HCT116 (cell line): ENCODE data around the gene G6PD. TPM values are rescaled to one million over a fixed set of nuclear protein-coding genes. Genes with fewer than 3 reads are reported as not detected.

Source experiments
- ATAC-seq: fragments of 200-7000 bp; cut with Tn5 transposase; 2 replicates; pipeline ENCODE4 v1.9.1; 2020; ENCODE audit warnings: mild to moderate bottlenecking, moderate library complexity
- BruUV-seq: library from RNA; stranded (reverse); fragments of 400-500 nt; replicated peaks from 2 replicates; lab custom pipeline; 2021; lab: Mats Ljungman, UMichigan
- CTCF ChIA-PET: fragments of 300-600 bp; sonication (Branson Sonifier 250); formaldehyde crosslinking; loops from one replicate; lab custom pipeline; 2021; ENCODE audit warnings: antibody characterized with exemption; lab: Charles Lee
- POLR2A ChIA-PET: fragments of 300-600, 350-600 bp; sonication (Branson Sonifier 250); formaldehyde crosslinking; loops from one replicate; lab custom pipeline; 2021; ENCODE audit warnings: antibody characterized with exemption; lab: Charles Lee
- RAD21 ChIA-PET, 2 experiments: fragments of 300-600 bp; sonication (Branson Sonifier 250); formaldehyde crosslinking; loops; one replicate each; lab custom pipeline; 2023; ENCODE audit warnings: low total read pairs in 2 of 2; ENCODE audit not compliant: uncharacterized antibody in 2 of 2, unreplicated experiment in 2 of 2, low non-redundant PET in 1 of 2; lab: Charles Lee
- DNase-seq: peaks from one replicate; pipeline ENCODE4 v3.0.0-alpha.2; 2010; ENCODE audit warnings: low read depth, low spot score
- H2AFZ ChIP-seq: fragments of 200-600 bp; shearing (Covaris generic), sonication (generic); 2 replicates; pipeline ENCODE4 v1.6.1; 2017; ENCODE audit warnings: low read depth, mixed run types, mixed read lengths, antibody characterized with exemption, low read length; ENCODE audit not compliant: poor library complexity, severe bottlenecking
- H3K27ac ChIP-seq: 2 replicates; pipeline ENCODE4 v1.5.1; 2012; ENCODE audit warnings: low read depth, low read length
- H3K27me3 ChIP-seq: fragments of 200-600 bp; sonication (generic); 2 replicates; pipeline ENCODE4 v1.6.1; 2016; ENCODE audit warnings: mixed run types, low read length, mixed read lengths; ENCODE audit not compliant: insufficient read depth
- H3K36me3 ChIP-seq, 2 experiments: fragments of 200-500 bp in 1 of 2; fragments of 200-600 bp in 1 of 2; sonication (Bioruptor generic) in 1 of 2; sonication (generic) in 1 of 2; 2 replicates each; pipeline versions ENCODE4 v1.5.1 to v1.6.1; 2014 to 2016; ENCODE audit warnings: low read length in 2 of 2, inconsistent platforms in 1 of 2, mixed read lengths in 1 of 2, mixed run types in 1 of 2; ENCODE audit not compliant: insufficient read depth in 2 of 2, control insufficient read depth in 1 of 2
- H3K4me1 ChIP-seq, 2 experiments: fragments of 200-600 bp in 1 of 2; sonication (generic) in 1 of 2; 2 replicates each; pipeline versions ENCODE4 v1.5.1 to v1.6.1; 2012 to 2017; ENCODE audit warnings: low read length in 2 of 2, inconsistent platforms in 1 of 2, mild to moderate bottlenecking in 1 of 2, mixed read lengths in 1 of 2, mixed run types in 1 of 2, moderate library complexity in 1 of 2; ENCODE audit not compliant: insufficient read depth in 2 of 2, control insufficient read depth in 1 of 2
- H3K4me2 ChIP-seq: fragments of 200-600 bp; sonication (generic); 2 replicates; pipeline ENCODE4 v1.6.1; 2017; ENCODE audit warnings: mixed run types, low read length, mixed read lengths
- H3K4me3 ChIP-seq, 2 experiments: fragments of 200-600 bp in 1 of 2; sonication (generic) in 1 of 2; replicated peaks in 1 of 2; 2 replicates each; pipeline ENCODE4 v1.5.1; 2011 to 2016; ENCODE audit warnings: low read length in 2 of 2, control low read depth in 1 of 2, low read depth in 1 of 2, mild to moderate bottlenecking in 1 of 2, mixed read lengths in 1 of 2, mixed run types in 1 of 2
- H3K79me2 ChIP-seq: fragments of 200-600 bp; sonication (generic); 2 replicates; pipeline ENCODE4 v1.6.1; 2017; ENCODE audit warnings: mild to moderate bottlenecking, mixed run types, low read length, moderate library complexity, mixed read lengths; ENCODE audit not compliant: insufficient read depth
- H3K9ac ChIP-seq: fragments of 200-600 bp; sonication (generic); 2 replicates; pipeline ENCODE4 v1.6.1; 2016; ENCODE audit warnings: low read length, mixed read lengths
- H3K9me2 ChIP-seq: fragments of 200-600 bp; sonication (generic), shearing (Covaris generic); 2 replicates; pipeline ENCODE4 v1.6.1; 2017; ENCODE audit warnings: mixed run types, mild to moderate bottlenecking, moderate library complexity; ENCODE audit not compliant: insufficient read depth
- H3K9me3 ChIP-seq, 2 experiments: fragments of 200-500 bp in 1 of 2; fragments of 200-600 bp in 1 of 2; sonication (Bioruptor generic) in 1 of 2; sonication (generic) in 1 of 2; 2 replicates each; pipeline ENCODE4 v1.6.1; 2014 to 2017; ENCODE audit warnings: low read length in 2 of 2, mixed read lengths in 2 of 2, inconsistent platforms in 1 of 2, low read depth in 1 of 2, mild to moderate bottlenecking in 1 of 2, mixed run types in 1 of 2, moderate library complexity in 1 of 2; ENCODE audit not compliant: control insufficient read depth in 1 of 2, insufficient read depth in 1 of 2
- H4K20me1 ChIP-seq: fragments of 200-600 bp; sonication (generic), shearing (Covaris generic); 2 replicates; pipeline ENCODE4 v1.6.1; 2017; ENCODE audit warnings: mixed run types, mild to moderate bottlenecking, moderate library complexity; ENCODE audit not compliant: insufficient read depth
- CBX3 ChIP-seq: IDR thresholded peaks from 2 replicates; pipeline ENCODE4 v1.6.1; 2012; ENCODE audit warnings: low read depth
- CEBPB ChIP-seq: IDR thresholded peaks from 2 replicates; pipeline ENCODE4 v1.6.1; 2012; ENCODE audit warnings: low read depth
- CTCF ChIP-seq, 3 experiments: fragments of 200-600 bp in 1 of 3; sonication (generic) in 1 of 3; IDR thresholded peaks in 2 of 3; conservative IDR thresholded peaks in 1 of 3; 2 replicates each; pipeline ENCODE4 v1.5.1; 2012 to 2017; ENCODE audit warnings: low read depth in 2 of 3, low read length in 2 of 3, antibody characterized with exemption in 1 of 3, borderline replicate concordance in 1 of 3, control low read depth in 1 of 3, mild to moderate bottlenecking in 1 of 3, mixed read lengths in 1 of 3, mixed run types in 1 of 3, moderate library complexity in 1 of 3; ENCODE audit not compliant: insufficient read depth in 1 of 3
- EGR1 ChIP-seq: IDR thresholded peaks from 2 replicates; pipeline ENCODE4 v1.6.1; 2012; ENCODE audit warnings: low read depth
- ELF1 ChIP-seq: IDR thresholded peaks from 2 replicates; pipeline ENCODE4 v1.6.1; 2012; ENCODE audit warnings: low read depth, borderline replicate concordance
- EZH2 ChIP-seq: fragments of 200-600 bp; sonication (generic); IDR thresholded peaks from 2 replicates; pipeline ENCODE4 v1.6.1; 2017; ENCODE audit warnings: antibody characterized with exemption, mixed run types
- FOSL1 ChIP-seq: IDR thresholded peaks from 2 replicates; pipeline ENCODE4 v1.6.1; 2012; ENCODE audit warnings: low read depth
- MAX ChIP-seq: IDR thresholded peaks from 2 replicates; pipeline ENCODE4 v1.6.1; 2012
- RAD21 ChIP-seq: IDR thresholded peaks from 2 replicates; pipeline ENCODE4 v1.6.1; 2012; ENCODE audit warnings: low read depth, mild to moderate bottlenecking
- REST ChIP-seq: IDR thresholded peaks from 2 replicates; pipeline ENCODE4 v1.6.1; 2012; ENCODE audit warnings: low read depth
- SP1 ChIP-seq: IDR thresholded peaks from 2 replicates; pipeline ENCODE4 v1.6.1; 2012; ENCODE audit warnings: low read depth
- SRF ChIP-seq: IDR thresholded peaks from 2 replicates; pipeline ENCODE4 v1.6.1; 2012; ENCODE audit warnings: low read depth
- TCF7L2 ChIP-seq: IDR thresholded peaks from 2 replicates; pipeline ENCODE4 v1.7.0; 2011; ENCODE audit warnings: borderline replicate concordance, inconsistent platforms; ENCODE audit not compliant: insufficient read depth, insufficient read length; ENCODE audit errors: extremely low read depth
- YY1 ChIP-seq: IDR thresholded peaks from 2 replicates; pipeline ENCODE4 v1.6.1; 2011; ENCODE audit warnings: low read length, low read depth, moderate library complexity, mild to moderate bottlenecking; ENCODE audit not compliant: insufficient replicate concordance; ENCODE audit errors: extremely low read depth
- ZFX ChIP-seq: fragments of 450-650 bp; IDR thresholded peaks from 2 replicates; pipeline ENCODE4 v1.6.1; 2017
- intact Hi-C: fragments of 100-400 bp; cut with micrococcal nuclease; formaldehyde crosslinking; loops from 2 replicates; pipeline ENCODE4 v1.10.0; 2022
- total RNA-seq: library from RNA; stranded (reverse); gene quantifications from one replicate; pipeline ENCODE4 v1.2.1, GENCODE V29; 2021; ENCODE audit not compliant: unreplicated experiment

Gene G6PD
- total RNA-seq, 1 experiment from 2014 or later: 109 TPM

- CTCF ChIA-PET: interaction anchor here (4.1 kb wide), 1 partner anchor 158 kb away, joined by 18 read pairs; no protein-coding TSS in a partner anchor
- Histone ChIP-seq H3K9me2 (no peaks in the 10 kb centered on the region), H3K9me3 (no peaks in the 10 kb centered on the region), H3K4me2 (no peak overlapping the region), H3K36me3 (peaks cover 2 to 15% of the 10 kb centered on the region in 2 experiments; a peak in 3 of 4 replicates), H3K79me2 (no peaks in the 10 kb centered on the region), H3K27ac (no peak overlapping the region), H3K9ac (no peak overlapping the region), H4K20me1 (no peaks in the 10 kb centered on the region)
- DNase-seq (no peak), ATAC-seq (no peak)
- intact Hi-C loops: no loop called here
- RAD21 ChIA-PET: no interaction called here
- POLR2A ChIA-PET: no interaction called here
- TF ChIP-seq EGR1: no peak
- no peak for TF ChIP-seq SRF
- no peak for TF ChIP-seq ELF1
- TF ChIP-seq EZH2: no peak
- no peak for TF ChIP-seq YY1
- TF ChIP-seq MAX: no peak
- no peak for TF ChIP-seq REST
- TF ChIP-seq CTCF (IDR thresholded peaks at IDR 0.05 in 2 of 3, conservative IDR thresholded peaks at IDR 0.05 in 1 of 3; ENCODE audit: borderline replicate concordance in 1 of 3, insufficient read depth in 1 of 3, low read depth in 2 of 3, low read length in 2 of 3): no peak
- TF ChIP-seq FOSL1: no peak
- no peak for TF ChIP-seq CEBPB
- no peak for TF ChIP-seq RAD21
- TF ChIP-seq TCF7L2: no peak
- TF ChIP-seq ZFX: no peak
- no peak for TF ChIP-seq CBX3
- TF ChIP-seq SP1: no peak
- TF ChIP-seq, all 23 proteins: peak for 0
- Histone ChIP-seq H2AFZ (no peak overlapping the region), H3K4me1 (peaks cover 6 to 16% of the 10 kb centered on the region in 2 experiments), H3K4me3 (no peak overlapping the region), H3K27me3 (no peaks in the 10 kb centered on the region)
- BruUV-seq: no TSS peak
Measured at GRCh38 chrX:154531626-154532025, 15.0 kb downstream of the G6PD start.
